A673 (cell line): Measurements from ENCODE around the gene SAAL1. TPM values are rescaled to one million over a fixed set of nuclear protein-coding genes. Genes with fewer than 3 reads are reported as not detected.
A peak's percentile ranks its signal among the peaks of the same experiment; 100 is the strongest.

Experiments
- BruUV-seq: library from RNA; stranded (reverse); fragments of 400-500 nt; replicated peaks from 2 replicates; lab custom pipeline; 2021; lab: Mats Ljungman, UMichigan
- CTCF ChIA-PET: fragments of 300-600 bp; sonication (Branson Sonifier 250); formaldehyde crosslinking; loops from one replicate; lab custom pipeline; 2022; ENCODE audit warnings: antibody characterized with exemption; lab: Charles Lee
- POLR2A ChIA-PET: fragments of 300-600 bp; sonication (Branson Sonifier 250); formaldehyde crosslinking; loops from one replicate; lab custom pipeline; 2022; ENCODE audit warnings: antibody characterized with exemption; ENCODE audit not compliant: low non-redundant PET; lab: Charles Lee
- DNase-seq: peaks from one replicate; pipeline ENCODE4 v3.0.0-alpha.2; 2015; ENCODE audit warnings: low spot score
- H3K27ac ChIP-seq: fragments of 200-600 bp; sonication (generic); 2 replicates; pipeline ENCODE4 v1.5.1; 2016; ENCODE audit warnings: mixed run types, low read depth, mild to moderate bottlenecking, mixed read lengths, antibody characterized with exemption, low read length; ENCODE audit not compliant: poor library complexity, severe bottlenecking
- H3K27me3 ChIP-seq: fragments of 200-600 bp; sonication (generic); replicated peaks from 2 replicates; pipeline ENCODE4 v1.6.1; 2017; ENCODE audit warnings: mixed run types, low read depth, mild to moderate bottlenecking, mixed read lengths, antibody characterized with exemption, low read length; ENCODE audit not compliant: insufficient read depth, poor library complexity
- H3K36me3 ChIP-seq: fragments of 200-600 bp; sonication (generic); 2 replicates; pipeline ENCODE4 v1.6.1; 2016; ENCODE audit warnings: mixed run types, mild to moderate bottlenecking, mixed read lengths, antibody characterized with exemption, low read length; ENCODE audit not compliant: insufficient read depth, poor library complexity, severe bottlenecking
- H3K4me1 ChIP-seq: fragments of 200-600 bp; sonication (generic); 2 replicates; pipeline ENCODE4 v1.6.1; 2017; ENCODE audit warnings: mixed run types, mild to moderate bottlenecking, mixed read lengths, antibody characterized with exemption, low read length; ENCODE audit not compliant: insufficient read depth, poor library complexity, severe bottlenecking
- H3K4me3 ChIP-seq: fragments of 200-600 bp; sonication (generic); 2 replicates; pipeline ENCODE4 v1.5.1; 2016; ENCODE audit warnings: low read depth, mixed run types, mild to moderate bottlenecking, mixed read lengths, low read length; ENCODE audit not compliant: poor library complexity, severe bottlenecking
- H3K9me3 ChIP-seq: fragments of 200-600 bp; sonication (generic); 2 replicates; pipeline ENCODE4 v1.6.1; 2016; ENCODE audit warnings: mixed run types, low read depth, mild to moderate bottlenecking, mixed read lengths, antibody characterized with exemption, low read length; ENCODE audit not compliant: poor library complexity, severe bottlenecking
- EZH2 ChIP-seq: fragments of 200-600 bp; sonication (generic); IDR thresholded peaks from 2 replicates; pipeline ENCODE4 v1.6.1; 2017; ENCODE audit warnings: borderline replicate concordance, low read depth, mild to moderate bottlenecking, mixed read lengths, antibody characterized with exemption, low read length; ENCODE audit not compliant: poor library complexity, severe bottlenecking
- intact Hi-C: fragments of 100-400 bp; cut with micrococcal nuclease; formaldehyde crosslinking; loops from one replicate; pipeline ENCODE4 v1.10.0; 2022; ENCODE audit not compliant: unreplicated experiment
- total RNA-seq: library from RNA; stranded (reverse); gene quantifications from 2 replicates; pipeline ENCODE4 v1.2.3, GENCODE V29; 2021
- TF ChIP-seq, protein P1 (sequence below): fragments of 300-800, 200-600 bp; sonication (generic); conservative IDR thresholded peaks from 2 replicates; pipeline ENCODE4 v1.5.1; 2017; ENCODE audit warnings: low read depth, mild to moderate bottlenecking, antibody characterized with exemption, low read length, moderate library complexity, mixed read lengths

Gene SAAL1
- total RNA-seq, 1 experiment from 2014 or later, result 39.5 TPM

- ChIA-PET POLR2A (no interaction called here), CTCF (no interaction called here)
- H3K27me3 ChIP-seq, result no peaks in the 10 kb centered on the region
- no peak for TF ChIP-seq EZH2
- TF ChIP-seq, protein P1, sequence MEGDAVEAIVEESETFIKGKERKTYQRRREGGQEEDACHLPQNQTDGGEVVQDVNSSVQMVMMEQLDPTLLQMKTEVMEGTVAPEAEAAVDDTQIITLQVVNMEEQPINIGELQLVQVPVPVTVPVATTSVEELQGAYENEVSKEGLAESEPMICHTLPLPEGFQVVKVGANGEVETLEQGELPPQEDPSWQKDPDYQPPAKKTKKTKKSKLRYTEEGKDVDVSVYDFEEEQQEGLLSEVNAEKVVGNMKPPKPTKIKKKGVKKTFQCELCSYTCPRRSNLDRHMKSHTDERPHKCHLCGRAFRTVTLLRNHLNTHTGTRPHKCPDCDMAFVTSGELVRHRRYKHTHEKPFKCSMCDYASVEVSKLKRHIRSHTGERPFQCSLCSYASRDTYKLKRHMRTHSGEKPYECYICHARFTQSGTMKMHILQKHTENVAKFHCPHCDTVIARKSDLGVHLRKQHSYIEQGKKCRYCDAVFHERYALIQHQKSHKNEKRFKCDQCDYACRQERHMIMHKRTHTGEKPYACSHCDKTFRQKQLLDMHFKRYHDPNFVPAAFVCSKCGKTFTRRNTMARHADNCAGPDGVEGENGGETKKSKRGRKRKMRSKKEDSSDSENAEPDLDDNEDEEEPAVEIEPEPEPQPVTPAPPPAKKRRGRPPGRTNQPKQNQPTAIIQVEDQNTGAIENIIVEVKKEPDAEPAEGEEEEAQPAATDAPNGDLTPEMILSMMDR, result no peak
- H3K36me3 ChIP-seq, result peaks cover 56% of the 10 kb centered on the region
- DNase-seq, result no peak
- BruUV-seq, result no TSS peak
- H3K4me1 ChIP-seq, result no peaks in the 10 kb centered on the region
- no peak overlapping the region for H3K27ac ChIP-seq
- H3K9me3 ChIP-seq, result no peaks in the 10 kb centered on the region
- no peak overlapping the region for H3K4me3 ChIP-seq
- intact Hi-C loops, result no loop called here
Measured at GRCh38 chr11:18088366-18088765, 17.5 kb downstream of the SAAL1 start.

- Histone ChIP-seq H3K4me3 (no peak overlapping the region), H3K27me3 (no peaks in the 10 kb centered on the region), H3K36me3 (peaks cover 34% of the 10 kb centered on the region), H3K27ac (no peak overlapping the region), H3K9me3 (no peaks in the 10 kb centered on the region), H3K4me1 (no peaks in the 10 kb centered on the region)
- TF ChIP-seq, protein P1, result no peak
- no peak for TF ChIP-seq EZH2
- ChIA-PET CTCF (interaction anchor here (0.6 kb wide), 1 partner anchor 34 kb away, joined by 3 read pairs; no protein-coding TSS in a partner anchor), POLR2A (no interaction called here)
- peak; percentile 13 for DNase-seq
- no TSS peak for BruUV-seq
- intact Hi-C loops, result no loop called here
Measured at GRCh38 chr11:18081551-18081950, 24.3 kb downstream of the SAAL1 start.

DNA sequence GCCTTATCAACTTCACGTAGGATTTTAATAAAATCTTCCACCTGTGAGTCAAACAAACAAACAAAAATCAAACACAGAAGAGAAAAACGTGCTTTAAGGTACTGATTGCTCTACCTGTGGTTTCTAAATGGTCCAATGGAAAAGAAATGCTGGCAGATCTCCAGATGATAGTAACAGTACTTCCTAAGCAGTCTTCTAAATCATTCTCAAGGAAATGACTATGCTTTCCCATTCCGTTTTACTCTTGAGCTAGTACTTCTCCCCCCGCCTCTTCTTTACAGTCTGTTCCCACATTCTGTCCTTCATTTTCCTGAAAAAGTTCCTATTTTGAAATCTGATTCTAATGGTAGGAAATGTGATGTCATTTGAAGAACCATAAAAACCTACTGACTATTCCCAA, 25.4 kb downstream of the SAAL1 start:
- POLR2A ChIA-PET, result no interaction called here
- H3K4me3 ChIP-seq, result no peak overlapping the region
- DNase-seq, result no peak
- no peak for TF ChIP-seq EZH2
- TF ChIP-seq, protein P1, result no peak
- CTCF ChIA-PET, result no interaction called here
- BruUV-seq, result no TSS peak
- H3K4me1 ChIP-seq, result no peaks in the 10 kb centered on the region
- no peaks in the 10 kb centered on the region for H3K27me3 ChIP-seq
- no peaks in the 10 kb centered on the region for H3K9me3 ChIP-seq
- no peak overlapping the region for H3K27ac ChIP-seq
- peaks cover 28% of the 10 kb centered on the region for H3K36me3 ChIP-seq
- intact Hi-C loops, result no loop called here
